SKM-1 (cell line): ENCODE data around the gene DGCR2.
"Not testable (repeated sequence)": the region's sequence is repeated elsewhere in the genome, so short reads cannot be mapped to it uniquely, and the experiment has no call there.

Source experiments
- DNase-seq: peaks from one replicate; lab custom pipeline; 2025; ENCODE audit not compliant: unreplicated experiment; lab: John Stamatoyannopoulos, UW

Gene DGCR2

GRCh38 chr22:19084126-19084525 is 38.1 kb downstream of the DGCR2 start:
- DNase-seq, result not testable (repeated sequence)

GRCh38 chr22:19082793-19083192 is 39.4 kb downstream of the DGCR2 start:
- DNase-seq, result no peak

- no peak for DNase-seq
Measured at GRCh38 chr22:19082101-19082500, 40.1 kb downstream of the DGCR2 start.

- DNase-seq, result no peak
Measured at GRCh38 chr22:19081351-19081750, 40.9 kb downstream of the DGCR2 start.

GRCh38 chr22:19080853-19081252 is 41.4 kb downstream of the DGCR2 start:
- DNase-seq, result no peak

- no peak for DNase-seq
Measured at GRCh38 chr22:19079691-19080090, 42.5 kb downstream of the DGCR2 start.

GRCh38 chr22:19075404-19075803 is 46.8 kb downstream of the DGCR2 start:
- DNase-seq, result no peak

- not testable (repeated sequence) for DNase-seq
Measured at GRCh38 chr22:19072853-19073252, 49.4 kb downstream of the DGCR2 start.

GRCh38 chr22:19070397-19071169 is 51.6 kb downstream of the DGCR2 start:
- no peak for DNase-seq

GRCh38 chr22:19069451-19069850 is 52.8 kb downstream of the DGCR2 start:
- DNase-seq, result no peak

GRCh38 chr22:19068784-19069271 is 53.4 kb downstream of the DGCR2 start:
- DNase-seq, result no peak

GRCh38 chr22:19067696-19068348 is 54.4 kb downstream of the DGCR2 start:
- DNase-seq, result no peak

- DNase-seq, result no peak
Measured at GRCh38 chr22:19066531-19067271, 55.5 kb downstream of the DGCR2 start.

- no peak for DNase-seq
Measured at GRCh38 chr22:19065929-19066328, 56.3 kb downstream of the DGCR2 start.

GRCh38 chr22:19065298-19065859 is 56.8 kb downstream of the DGCR2 start:
- no peak for DNase-seq

GRCh38 chr22:19064354-19065054 is 57.7 kb downstream of the DGCR2 start:
- DNase-seq, result no peak

- DNase-seq, result no peak
Measured at GRCh38 chr22:19063581-19064353, 58.4 kb downstream of the DGCR2 start.

GRCh38 chr22:19062943-19063308 is 59.3 kb downstream of the DGCR2 start:
- no peak for DNase-seq

GRCh38 chr22:19062139-19062942 is 59.9 kb downstream of the DGCR2 start:
- DNase-seq, result no peak
